NCI-H1105 (cell line): ENCODE measurements around the gene VEZT.

Experiments used
- DNase-seq: peaks from one replicate; lab custom pipeline; 2025; lab: John Stamatoyannopoulos, UW

Gene VEZT

DNA sequence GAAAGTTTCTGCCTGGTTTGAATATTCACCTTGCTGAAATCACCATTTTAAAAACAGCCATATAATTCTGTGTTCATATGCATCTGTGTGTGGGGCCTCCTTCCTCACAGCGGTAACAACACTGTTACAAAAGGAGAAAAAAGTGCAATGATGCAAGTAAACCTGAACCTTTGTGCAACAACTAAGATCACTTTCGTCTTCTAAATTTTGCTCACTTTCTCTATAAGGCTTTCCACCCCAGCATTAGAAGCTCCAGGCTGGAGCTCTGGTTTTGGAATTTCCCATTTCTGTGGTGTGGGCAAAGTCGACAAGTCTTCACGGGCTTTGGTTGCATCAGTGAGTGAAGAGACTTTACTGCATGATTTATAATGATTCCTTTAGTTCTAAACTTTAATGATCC, 18.7 kb upstream of the VEZT start:
- no peak for DNase-seq

DNA sequence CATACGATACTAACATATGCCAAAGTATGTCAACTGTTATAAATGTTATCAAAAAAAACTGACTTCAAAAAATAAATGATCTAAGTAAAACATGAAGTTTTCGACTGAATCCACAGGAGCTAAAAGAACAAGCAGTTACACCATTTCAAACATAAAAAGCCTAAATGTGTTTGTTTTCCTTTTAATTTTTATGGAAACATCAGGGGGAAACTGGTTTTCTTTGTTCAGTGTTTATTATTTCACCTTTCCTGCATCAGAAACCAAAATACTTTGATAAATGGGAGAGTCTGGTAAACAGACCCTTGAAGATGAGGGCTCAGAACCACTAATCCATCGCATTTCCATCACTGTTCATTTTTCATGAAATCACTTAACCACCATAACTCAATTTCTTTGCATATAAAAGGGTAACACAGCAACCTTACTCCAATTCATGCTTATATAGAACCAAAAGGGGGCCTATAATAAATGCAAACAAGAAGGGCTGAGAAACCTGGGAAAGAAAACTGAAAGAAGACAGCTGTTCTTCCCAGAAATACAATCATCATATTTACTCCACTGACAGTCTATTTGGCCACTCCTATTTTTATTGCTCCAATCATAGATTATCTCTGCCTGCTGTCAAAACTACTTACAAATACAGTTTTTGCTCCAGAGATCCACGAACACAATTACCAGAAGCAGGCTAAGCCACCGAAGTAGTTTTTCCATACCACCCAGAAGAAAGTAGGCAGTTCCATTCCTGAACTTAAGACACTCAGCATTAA, 17.3 kb upstream of the VEZT start:
- DNase-seq = no peak

DNA sequence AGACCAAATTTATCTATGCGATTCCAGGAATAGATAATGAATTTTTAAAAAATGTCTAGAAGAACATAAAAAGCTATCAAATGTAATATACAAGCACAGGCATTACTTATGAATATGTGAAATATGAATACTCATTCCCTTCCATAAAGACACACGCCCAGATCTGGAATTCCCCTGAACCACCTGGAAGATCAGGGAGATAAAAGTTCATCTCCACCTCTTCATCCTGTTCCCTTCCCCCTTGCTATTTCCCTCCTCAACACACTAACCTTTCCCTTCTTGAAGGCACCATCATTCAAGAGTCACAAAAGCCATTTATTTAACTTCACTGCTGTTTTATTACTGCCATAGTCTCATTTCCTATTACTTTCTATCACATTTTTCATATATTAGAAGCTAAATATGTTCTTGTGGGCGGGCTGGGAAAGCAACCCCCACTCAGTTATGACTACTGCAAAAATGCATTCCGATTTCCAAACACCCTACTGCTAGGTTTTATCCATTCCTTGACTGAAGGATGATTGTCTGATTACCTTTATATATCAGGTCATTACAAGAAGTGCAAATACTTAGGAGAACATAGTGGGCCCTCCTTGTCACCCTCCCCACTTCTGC, 16.4 kb upstream of the VEZT start:
- DNase-seq = no peak

DNA sequence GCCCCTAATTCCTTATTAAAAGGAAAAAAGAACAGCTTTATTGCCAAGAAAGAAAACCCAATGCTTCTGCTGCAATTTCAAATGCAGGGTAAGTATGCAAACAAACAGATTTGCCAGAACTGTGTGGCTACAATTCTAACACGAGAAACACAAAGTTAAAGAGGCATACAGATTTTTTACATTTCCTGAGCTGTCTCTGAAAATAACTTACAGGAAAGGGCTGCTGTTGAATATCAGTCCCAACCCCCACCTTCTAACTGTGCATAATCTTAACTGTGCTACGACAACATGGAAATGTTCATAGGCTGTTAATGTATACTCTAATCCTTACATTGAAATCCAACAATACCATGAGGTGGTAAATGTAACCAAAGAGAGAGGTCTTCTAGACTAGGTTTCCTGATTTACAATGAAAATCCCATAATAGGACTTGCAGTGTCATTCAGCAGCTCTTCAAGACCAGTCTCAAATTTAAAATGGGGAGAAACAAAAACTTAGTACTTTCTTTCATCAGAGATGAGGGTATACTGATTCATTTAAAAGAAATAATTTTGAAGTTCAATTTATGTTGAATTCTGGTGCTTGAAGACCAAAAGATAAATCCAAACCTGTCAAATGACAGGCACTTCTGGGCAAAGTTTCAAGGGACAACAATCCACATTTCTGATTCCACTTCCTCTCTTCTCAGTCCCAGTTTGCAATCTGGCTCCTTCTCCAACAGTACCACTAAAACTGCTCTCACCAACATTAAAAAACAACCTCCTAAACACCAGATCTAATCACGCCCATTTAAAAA, 14.7 kb upstream of the VEZT start:
- DNase-seq = no peak

DNA sequence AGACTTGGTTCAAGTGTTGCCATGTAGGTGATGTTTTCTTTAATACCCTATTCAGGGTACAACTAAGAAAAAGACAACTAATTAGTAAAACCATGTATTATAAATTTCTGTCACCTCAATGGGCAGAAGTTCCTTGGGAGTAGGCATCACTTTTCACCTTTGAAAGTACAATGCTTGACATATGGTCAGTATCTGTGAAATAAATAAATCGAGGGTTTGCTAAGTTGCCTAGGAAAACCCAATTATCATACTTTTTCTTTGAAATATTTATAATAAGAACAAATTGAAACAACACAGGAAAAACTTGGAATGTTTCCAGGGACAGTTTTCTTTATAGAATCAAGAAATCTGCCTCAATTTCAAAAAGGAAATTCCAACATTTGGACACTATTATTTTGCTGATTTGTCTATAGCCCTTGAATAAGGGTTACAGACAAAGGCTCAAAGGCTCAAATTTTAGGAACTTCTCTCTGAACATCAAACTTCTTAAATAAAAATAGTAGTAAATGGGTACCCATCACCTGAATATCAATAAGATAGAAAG, 14.0 kb upstream of the VEZT start:
- DNase-seq = no peak

DNA sequence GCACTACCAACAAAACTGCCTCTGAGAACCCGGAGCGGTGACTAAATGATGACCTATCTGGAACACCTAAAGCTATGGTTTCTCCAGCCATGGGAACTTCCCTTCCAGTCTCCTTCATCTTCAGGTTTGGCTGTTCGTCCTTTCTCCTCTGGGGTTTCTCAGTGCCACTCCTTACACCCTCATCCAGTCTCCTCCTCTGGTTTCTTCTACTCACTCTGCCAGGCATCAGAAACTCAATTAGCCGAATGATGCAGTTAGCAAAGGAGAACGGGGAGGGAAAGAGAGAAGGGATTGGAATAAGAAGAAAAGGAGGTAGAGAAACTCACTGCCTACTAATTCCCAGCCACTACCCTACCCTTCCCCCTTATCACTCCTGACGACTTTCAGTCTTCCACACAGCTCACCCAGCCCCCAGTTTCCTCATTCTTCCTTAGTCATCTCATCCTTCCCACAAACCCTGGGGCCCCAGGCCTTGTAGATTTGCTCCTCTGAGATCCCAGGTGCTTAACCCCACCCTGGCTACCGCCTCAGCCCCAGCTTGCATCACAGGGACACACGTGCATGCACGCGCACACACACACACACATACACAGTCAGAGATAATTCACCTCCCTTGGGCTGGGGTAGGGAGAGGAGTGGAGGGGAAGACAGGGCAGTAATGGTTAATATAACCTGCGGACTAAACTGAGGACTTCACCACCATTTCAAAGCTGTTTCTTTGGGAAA, 13.3 kb upstream of the VEZT start:
- DNase-seq = no peak

DNA sequence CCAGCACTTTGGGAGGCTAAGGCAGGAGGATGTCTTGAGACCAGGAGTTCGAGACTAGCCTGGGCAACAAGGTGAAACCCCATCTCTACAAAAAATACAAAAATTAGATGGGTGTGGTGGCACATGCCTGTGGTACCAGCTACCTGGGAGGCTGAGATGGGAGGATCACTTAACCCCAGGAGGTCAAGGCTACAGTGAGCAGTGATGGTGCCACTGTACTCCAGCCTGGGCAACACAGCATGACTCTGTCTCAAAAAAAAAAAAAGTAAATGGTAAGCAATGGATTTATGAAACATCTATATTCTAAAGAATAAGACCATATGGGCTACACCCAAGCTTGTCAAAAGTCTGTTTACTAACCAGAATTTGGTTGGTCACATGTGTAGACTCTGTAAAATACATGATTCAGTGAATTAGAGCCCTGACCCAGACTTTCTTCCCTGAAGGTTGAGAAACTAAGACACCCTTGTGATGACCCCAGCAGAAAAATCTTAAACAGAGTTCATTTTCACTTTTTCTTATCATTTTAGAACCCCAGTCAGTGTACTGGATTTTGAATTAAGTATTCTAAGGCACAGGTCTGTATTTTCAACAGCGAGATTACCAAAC, 12.5 kb upstream of the VEZT start:
- no peak for DNase-seq

DNA sequence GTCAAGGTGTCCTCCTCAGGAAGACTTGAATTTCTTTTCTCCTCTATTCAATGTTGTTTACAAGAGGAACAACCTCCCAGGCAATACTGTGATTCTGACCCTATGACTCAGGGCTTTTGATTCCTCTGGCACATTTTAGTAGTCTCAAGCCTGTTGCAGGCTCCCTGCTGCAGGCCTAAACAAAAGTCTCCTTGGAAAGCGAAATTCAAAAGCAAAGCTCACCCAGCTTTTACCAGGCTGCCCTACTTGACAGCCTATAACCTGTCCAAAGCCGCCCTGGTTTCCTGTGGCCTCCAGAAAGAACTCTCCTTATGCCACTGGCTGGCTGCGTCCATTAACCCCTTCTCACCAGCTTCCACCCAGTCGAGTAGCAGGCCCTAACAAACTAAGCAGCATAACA, 11.9 kb upstream of the VEZT start:
- no peak for DNase-seq

DNA sequence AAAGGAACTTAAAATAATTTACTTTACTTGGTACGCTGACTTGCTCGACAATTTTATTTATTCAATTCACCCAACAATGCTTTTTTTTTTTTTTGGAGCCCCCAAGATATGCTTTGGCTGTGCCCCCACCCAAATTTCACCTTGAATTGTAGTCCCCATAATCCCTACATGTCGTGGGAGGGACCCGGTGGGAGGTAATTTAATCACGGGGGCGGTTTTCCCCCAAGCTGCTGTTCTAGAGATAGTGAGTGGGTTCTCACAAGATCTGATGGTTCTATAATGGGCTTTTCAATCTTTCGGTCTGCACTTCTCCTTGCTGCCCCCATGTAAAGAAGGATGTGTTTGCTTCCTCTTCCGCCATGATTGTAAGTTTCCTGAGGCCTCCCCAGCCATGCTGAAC, 10.7 kb upstream of the VEZT start:
- DNase-seq = no peak

DNA sequence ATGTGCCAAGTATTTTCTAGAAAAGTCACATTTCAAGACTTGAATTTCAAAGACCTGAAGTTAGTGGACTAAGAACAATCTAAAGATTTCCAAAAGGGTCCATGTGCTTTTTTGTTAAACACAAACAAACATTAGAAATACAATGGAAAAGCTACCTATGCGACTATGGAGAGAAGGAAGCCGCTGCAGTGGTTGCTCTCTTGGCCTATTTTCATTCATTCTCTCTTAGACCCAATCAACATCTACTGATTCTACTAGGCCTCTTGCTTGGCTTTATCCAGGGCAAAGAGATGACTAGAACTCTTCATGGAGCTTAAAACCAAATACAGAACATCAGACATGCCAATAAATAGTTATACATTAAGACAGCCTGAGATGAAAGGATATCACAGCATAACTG, 10.2 kb upstream of the VEZT start:
- no peak for DNase-seq

DNA sequence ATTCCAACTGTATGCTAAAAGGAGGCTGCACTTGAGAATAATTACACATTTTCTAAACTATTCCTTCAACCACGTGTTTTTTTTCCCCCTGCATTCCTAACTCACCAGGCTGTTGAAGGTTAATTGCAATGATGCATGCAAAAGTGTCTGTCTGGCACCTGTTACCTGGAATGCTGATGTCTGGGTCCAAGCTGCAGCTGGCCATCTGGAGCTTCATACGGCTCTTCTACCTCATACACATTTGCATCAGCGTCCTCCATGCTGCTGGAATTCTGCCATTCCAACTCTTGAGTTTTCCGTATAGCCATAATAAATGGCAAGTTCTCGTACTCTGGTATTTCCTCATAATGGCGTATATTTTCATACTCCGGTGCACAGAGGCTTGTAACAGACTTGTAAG, 8.9 kb upstream of the VEZT start:
- peak; percentile 44 for DNase-seq

DNA sequence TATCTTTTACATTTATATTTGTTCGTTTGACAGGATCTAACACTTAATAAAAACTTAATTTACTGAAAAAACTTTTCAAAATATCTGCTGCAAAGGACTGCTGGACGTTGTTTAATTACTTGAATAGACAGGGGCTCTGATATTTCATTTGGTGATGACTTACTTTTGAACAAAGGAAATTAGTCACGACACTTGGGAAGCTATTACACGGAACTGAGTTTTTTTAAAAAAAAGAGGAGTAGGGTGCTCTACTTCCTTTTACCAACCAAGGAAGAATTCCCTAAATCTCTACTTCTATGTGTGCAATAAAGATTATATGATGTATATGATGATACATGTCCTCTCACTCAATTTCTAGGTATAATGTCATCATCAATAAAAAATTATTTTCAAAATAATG, 5.0 kb upstream of the VEZT start:
- no peak for DNase-seq

DNA sequence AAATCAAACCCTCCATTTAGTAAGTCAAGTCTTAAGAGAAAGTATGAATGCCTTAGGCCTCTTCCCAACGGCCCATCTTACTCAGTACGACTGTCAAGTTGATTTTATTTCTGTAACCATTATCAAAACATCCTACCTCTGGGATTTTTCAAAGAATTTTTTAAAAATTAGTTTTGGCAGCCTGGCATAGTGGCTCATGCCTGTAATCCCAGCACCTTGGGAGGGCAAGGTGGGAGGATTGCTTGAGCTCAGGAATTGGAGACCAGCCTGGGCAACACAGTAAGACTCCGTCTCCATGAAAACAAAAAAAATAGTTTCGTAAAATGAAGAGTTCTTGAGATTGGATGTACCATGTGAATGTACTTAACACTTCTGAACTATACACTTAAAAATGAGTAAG, 4.5 kb upstream of the VEZT start:
- no peak for DNase-seq

DNA sequence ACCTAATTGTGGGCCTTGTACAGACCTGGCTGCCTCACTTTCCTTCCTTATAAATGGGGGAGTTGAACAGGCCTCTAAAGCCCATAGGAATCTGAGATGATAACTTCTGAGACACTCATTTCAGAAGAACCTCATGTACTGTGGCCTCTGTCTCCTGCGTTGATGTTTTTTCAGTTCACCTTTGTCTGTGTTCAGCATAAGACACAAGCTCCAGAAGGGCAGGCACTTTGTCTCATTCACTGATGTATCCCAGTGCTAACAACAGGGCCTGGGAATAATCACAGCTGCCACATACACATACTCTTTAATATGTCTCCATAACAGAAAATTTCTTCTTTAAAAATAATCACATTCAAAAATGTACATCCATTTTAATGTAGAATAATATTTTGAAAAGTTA, 3.7 kb upstream of the VEZT start:
- DNase-seq = no peak

DNA sequence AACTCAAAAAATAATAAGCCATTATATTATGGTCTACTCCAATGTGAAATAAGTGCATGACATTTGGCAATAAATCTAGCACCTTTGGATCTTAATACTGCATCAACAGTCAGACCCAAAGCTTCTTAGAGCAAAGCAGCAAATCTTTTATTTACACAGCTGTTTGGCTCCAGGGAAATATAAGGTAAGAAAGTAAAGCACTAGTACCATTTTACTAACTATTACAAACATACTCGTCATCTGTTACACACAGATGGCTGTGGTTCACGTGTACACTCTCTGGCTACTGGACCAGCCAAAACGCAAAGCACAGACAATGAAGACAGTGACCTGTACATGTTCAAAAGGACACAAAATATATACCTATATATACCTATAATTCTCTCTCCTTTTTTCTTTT, 3.1 kb upstream of the VEZT start:
- peak; percentile 15 for DNase-seq

DNA sequence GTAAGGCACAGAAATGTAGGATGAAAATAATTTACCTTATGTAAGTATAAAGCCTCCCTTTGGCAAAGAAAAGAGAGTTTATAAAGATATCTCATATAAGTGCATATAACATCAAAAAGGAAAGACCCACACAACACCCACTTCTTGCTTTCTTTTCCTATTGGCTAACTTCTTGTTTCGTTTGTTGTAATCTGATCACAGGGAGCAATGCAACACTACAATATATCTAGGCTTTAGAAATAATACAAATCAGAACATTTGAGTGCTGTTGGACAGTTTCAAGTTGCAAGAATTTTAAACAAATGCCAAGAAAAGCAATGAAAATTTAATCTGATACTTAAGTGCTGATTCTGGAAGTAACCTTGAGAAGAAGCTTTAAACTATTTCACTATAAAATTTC, 1.7 kb upstream of the VEZT start:
- DNase-seq = no peak

DNA sequence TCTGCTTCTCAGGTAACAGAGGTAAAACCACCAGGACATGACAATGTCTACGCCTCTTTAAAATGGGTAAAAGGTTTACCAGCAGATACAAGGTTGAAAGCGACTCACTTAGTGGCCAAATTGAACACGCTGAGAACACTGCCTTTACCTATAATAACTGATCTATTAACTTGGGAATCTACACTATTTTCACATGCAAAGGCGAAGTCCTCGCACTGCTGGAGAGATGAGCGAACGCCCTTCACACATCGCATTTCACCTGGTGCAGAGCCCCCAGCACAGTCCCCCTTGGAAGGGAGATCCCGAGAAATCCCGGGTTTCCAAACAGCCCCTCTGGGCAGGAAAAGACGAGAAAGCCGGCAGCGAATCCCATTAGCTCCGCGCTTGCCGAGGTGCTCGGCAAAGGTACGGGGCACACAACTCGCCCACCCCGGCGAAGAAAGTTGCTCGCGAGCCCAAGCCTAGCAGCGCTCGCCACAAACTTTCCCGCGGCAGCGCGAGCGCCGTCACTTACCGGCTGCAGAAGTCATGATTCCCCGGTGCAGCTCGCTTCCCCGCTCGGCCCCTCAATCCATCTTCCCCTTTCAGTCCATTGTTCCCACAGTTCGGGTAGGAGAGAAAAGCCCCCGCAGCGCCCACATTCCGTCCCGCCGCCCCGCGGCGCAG, 763 bp upstream of the VEZT start:
- DNase-seq = peak; percentile 68

DNA sequence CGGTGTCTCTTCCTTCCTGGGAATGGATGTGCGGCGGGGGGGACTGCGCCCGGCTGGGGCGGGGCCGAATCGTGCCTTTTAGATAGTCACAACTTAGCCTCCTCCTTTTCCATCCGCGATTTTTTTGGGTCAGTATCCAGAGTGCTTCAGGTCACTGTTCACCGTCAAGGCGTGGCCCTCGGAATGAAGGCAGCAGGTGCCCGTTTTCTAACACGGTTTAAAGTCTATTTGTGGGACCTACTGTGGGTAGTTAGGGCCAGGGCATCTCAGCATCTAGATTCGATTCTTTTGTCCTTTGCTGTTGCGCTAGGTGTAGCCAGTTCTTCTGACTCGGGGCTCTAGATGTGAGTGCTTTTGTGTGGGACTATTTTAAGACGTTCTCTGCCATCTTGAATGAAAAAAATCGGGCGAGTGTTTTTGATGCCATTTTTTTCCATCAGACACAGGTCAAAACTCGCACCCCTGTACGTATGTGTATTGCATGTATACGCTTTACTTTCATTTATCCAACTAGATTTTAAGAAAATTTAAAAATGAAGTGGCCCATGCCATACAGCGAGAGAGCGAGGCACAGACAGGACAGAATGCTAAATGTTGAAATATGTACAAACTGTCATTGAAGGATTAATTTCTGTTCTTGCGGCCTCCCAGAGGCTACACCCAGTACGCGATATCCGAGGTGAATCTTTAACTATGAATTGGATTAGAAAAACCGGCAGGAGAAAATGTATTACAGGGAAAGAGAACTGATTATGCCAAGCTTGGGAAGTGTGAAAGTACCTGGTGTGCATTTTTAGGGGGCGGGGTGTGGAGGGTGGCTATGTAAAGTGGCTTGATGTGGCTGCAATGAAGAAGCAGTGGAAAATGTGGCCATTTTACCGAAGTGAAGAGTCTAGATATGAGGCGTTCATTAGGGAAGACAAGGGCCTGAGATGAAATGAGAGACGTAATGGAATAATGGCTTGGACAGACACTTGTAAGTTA, 835 bp downstream of the VEZT start:
- DNase-seq = peak; percentile 78

DNA sequence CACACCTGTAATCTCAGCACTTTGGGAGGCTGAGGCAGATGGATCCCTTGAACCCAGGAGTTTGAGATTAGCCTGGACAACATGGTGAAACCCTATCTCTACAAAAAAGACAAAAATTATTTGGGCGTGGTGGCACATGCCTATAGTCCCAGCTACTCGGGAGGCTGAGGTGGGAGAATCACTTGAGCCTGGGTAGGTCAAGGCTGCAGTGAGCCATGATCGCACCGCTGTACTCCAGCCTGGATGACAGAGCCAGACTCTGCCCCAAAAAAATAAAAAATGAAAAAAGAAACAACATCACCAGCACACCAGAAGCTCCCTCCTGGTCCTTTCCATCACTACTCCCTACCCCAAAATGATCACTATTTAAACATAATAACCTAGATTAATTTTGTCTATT, 2.6 kb downstream of the VEZT start:
- DNase-seq = no peak

DNA sequence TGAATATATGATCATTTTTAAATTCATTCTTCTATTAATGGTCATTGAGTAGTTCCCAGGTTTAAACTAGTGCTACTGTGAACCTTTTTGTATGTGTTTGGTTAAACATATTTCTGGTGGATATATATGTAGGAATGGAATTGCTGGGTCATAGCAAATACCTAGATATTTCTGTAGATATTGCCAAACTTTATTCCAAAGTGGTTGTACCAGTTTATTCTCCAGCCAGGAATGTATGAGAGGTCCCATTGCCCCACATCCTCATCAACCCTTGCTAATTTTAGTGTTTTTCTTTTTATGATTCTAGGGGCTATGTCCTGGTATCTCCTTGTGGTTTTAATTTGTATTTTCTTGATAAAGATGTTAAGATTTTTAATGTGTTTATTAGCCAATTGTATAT, 3.1 kb downstream of the VEZT start:
- DNase-seq = no peak
